GM04504 (cell line): Measurements from ENCODE around the gene SLC35F1.
A peak's percentile ranks its signal among the peaks of the same experiment; 100 is the strongest.

Experiments
- DNase-seq: peaks from one replicate; pipeline ENCODE4 v3.0.0-alpha.2; 2012; ENCODE audit warnings: low read depth

The SLC35F1 gene

DNA sequence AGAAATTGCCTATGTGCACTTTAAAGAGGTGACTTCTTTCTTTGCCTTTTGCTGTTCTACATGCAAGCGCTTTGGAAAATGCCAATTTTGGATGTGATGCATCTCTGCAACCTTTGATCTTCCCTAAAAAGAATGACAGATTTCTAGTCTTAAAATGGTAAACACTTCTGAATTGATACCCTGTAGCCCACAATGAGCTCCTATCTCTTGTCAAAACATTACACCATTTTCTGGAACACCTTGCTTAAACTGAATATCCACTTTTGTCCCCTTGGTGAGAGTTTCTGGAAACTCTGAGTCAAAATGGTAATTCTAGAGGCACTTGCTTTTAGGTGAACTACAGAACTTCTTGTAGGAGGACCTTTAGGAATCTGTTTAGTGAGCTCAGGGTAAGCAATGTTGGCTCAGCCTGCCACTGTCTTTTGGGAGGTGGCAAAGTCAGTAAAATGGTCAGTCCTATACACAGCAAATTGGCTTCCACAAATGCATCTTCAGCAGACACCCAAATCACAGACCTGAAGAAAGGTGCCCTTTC, 216.5 kb downstream of the SLC35F1 start:
- no peak for DNase-seq

DNA sequence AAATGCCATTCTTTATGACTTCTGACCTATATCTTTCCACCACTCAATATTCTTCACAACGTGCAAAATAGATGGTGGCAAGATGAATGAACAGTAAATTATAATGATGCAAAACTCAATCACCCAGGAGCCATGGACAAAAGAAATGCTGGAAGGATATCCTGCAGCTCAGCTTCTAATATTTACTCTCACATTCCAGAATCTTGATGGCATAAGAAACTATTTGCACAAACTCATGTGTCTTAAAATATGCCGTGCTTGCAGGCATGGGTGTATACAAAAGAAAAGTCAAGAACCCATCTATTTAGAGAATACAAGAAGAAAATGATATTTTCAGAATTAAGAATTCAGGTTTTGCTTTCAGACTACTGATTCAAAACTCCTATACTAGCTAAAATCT, 217.8 kb downstream of the SLC35F1 start:
- no peak for DNase-seq

DNA sequence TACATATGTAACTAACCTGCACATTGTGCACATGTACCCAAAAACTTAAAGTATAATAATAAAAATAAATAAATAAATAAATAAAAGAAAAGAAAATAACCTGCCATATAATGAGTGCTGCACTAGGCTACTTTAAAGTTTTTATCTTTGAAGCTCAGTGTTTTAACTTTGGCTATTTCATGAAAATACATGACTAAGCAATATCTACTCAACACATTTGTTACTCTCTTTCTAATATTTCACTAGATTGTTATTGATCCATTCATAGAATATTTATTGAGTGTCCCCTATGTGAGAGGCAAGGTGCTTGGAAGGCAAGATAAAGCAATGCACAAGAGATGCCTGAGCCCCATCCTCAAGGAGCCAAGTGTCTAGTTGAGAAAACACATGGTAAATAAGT, 221.7 kb downstream of the SLC35F1 start:
- no peak for DNase-seq

DNA sequence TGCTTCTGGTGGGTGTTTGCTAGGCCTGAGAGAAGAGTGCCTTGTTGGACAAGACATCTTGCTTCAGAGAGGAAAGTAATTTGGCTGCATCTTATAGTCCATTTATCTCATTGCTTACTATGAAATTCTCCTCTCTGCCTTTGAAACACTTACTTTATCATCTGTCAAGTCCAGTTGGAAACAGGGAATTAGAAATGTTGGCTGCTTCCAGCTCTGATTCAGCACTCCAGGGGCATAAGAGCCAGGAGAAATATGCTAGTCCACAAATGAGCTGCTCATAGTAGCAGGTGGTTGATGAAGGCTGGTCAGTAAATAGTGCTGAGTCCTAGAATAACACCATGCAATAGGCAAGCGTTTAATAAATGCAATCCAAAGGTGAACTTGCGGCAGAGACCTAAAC, 227.1 kb downstream of the SLC35F1 start:
- DNase-seq: no peak

- DNase-seq: no peak
Measured at GRCh38 chr6:118134736-118135135, 227.7 kb downstream of the SLC35F1 start.

DNA sequence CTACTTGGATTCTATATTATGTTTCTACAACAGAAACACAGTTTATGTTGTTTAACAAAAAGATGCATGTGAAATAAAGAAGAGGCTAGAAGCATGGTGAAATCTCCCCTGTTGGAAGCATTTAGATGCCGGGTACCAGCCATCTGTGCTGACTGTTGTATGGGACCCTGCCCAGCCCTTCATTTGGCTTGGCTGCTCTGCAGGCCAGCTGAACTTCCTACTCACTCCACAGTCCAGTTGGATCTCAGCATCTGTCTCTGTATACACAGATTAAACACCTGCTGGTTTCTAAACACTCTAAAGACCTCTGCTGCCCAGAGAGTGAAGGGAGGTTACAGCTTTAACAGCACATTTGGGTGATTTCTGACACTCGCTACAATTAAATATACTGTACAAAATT, 228.3 kb downstream of the SLC35F1 start:
- DNase-seq: no peak

- DNase-seq: no peak
Measured at GRCh38 chr6:118141211-118141610, 234.1 kb downstream of the SLC35F1 start.

DNA sequence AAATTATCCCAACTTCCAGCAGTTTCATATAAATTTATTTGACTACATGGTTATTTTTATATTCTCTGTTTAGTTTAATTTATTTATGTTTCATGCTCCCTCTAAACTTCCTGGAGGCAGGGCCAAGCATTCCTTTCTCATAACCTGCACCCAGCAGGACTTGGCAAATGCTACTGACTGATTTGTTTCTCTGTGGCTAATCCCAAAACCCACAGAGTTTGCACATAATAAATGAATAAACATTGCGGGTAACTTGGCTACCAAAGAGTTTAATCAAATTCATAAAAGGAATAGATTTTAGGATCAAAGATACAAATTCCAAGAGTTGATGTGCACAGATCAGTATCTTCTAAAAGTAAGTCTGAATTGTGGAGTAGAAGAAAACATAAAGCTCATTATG, 239.5 kb downstream of the SLC35F1 start:
- no peak for DNase-seq

DNA sequence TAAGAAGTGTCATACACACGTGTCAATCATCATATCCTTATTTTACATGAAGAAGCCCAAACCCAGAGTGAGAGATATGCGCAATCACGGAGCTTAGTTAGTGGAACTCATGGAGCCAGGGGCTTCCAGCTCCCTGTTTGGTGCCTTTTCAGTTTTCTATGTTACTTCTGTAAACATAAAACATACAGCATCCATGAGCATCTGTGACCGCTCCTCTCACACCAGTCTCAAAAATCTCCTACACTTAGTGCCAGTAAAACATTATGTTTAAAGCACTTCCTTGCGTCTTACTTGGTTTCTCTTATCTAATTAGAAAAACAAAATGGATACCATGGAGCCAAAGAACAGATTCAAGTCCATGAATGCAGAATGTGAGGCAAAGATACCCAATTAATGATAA, 240.4 kb downstream of the SLC35F1 start:
- DNase-seq: no peak

DNA sequence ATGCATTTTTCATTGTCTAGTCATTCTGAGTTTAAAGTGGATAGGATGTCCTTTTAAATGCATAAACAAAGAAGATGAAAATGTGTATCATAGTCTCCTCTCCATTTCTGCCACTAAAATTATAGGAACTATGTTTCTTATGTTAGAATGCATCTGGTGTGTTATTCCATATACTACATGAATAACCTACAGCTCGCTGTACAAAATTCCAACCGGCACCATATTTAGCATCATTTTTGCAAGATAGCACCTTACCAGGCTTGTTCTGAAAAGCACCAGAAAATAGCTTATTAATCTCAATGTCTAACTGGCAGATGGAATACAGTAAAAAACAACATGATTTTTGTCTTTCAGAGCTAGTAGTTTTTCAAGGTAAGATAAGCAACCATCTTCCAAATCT, 241.5 kb downstream of the SLC35F1 start:
- DNase-seq: no peak

GRCh38 chr6:118152524-118152923, 245.5 kb downstream of the SLC35F1 start:
- DNase-seq: no peak

GRCh38 chr6:118161343-118161742, 254.3 kb downstream of the SLC35F1 start:
- DNase-seq: no peak

GRCh38 chr6:118163542-118163941, 256.5 kb downstream of the SLC35F1 start:
- DNase-seq: no peak

GRCh38 chr6:118165500-118165899, 258.4 kb downstream of the SLC35F1 start:
- no peak for DNase-seq

GRCh38 chr6:118168421-118168820, 261.4 kb downstream of the SLC35F1 start:
- no peak for DNase-seq

DNA sequence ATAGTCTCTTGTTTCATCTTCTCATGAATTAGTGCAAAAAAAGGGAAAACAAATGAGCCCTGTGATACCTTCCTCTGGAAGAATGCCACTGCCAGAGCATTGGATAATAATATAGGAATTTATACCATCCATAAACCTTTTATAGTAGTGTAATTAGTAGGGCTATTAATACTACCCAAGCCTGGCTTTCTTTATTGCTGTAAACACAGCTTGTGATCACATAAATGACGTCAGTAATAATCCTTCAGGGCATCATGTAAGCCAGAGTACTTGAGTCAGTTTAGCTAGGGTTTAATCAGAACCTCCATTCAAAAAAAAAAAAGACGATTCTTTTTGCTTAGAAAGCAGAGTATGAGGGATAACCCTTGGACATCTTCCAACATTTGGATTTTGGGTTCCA, 264.8 kb downstream of the SLC35F1 start:
- DNase-seq: no peak

DNA sequence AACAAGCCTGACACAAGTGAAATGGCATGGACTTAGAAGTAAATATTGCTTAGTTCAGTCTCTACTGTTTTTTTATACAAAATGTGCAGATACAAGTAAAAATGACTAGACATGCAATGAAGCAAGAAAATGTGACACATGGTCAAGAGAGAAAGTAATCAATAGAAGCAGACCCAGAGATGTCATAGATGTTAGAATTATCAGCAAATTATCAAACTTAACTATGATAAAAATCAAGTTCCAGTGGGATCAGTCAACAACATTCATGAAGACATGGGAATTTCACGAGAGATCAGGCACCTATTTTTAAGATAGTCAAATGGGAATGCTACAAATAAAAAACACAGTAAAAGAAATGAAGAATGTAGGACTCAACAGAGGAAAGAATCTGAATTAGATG, 267.0 kb downstream of the SLC35F1 start:
- DNase-seq: no peak

- DNase-seq: no peak
Measured at GRCh38 chr6:118177720-118178119, 270.7 kb downstream of the SLC35F1 start.

- no peak for DNase-seq
Measured at GRCh38 chr6:118179048-118179447, 272.0 kb downstream of the SLC35F1 start.

GRCh38 chr6:118186672-118187567, 279.9 kb downstream of the SLC35F1 start:
- DNase-seq: no peak

- peak; percentile 9 for DNase-seq
Measured at GRCh38 chr6:118187568-118188164, 280.6 kb downstream of the SLC35F1 start.

DNA sequence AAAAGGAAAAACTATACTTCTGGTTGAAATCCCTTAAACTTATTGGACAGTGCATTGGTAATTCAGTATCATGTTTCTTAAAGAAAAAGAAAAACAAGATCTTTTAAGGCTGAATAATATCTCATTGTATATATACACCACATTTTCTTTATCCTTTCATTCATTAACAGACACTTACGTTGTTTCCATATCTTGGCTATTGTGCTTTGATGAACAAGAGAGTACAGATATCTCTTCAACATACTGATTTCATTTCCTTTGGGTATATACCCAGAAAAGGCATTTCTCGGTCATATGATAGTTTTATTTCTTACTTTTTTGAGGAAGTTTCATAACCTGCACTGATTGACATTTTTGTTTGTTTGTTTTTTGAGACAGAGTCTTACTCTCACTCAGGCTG, 281.5 kb downstream of the SLC35F1 start:
- no peak for DNase-seq

- no peak for DNase-seq
Measured at GRCh38 chr6:118197539-118197938, 290.5 kb downstream of the SLC35F1 start.
